ENCODE measurements around the gene TMEM175. TPM values are rescaled to one million over a fixed set of nuclear protein-coding genes. Genes with fewer than 3 reads are reported as not detected.
A peak's percentile ranks its signal among the peaks of the same experiment; 100 is the strongest.

Gene TMEM175
- total and polyA plus RNA-seq, 2 of the 13 experiments (the other 11 are each of a cell fraction or from before 2014, with no cell fraction given): 5.1 to 9.9 TPM

DNA sequence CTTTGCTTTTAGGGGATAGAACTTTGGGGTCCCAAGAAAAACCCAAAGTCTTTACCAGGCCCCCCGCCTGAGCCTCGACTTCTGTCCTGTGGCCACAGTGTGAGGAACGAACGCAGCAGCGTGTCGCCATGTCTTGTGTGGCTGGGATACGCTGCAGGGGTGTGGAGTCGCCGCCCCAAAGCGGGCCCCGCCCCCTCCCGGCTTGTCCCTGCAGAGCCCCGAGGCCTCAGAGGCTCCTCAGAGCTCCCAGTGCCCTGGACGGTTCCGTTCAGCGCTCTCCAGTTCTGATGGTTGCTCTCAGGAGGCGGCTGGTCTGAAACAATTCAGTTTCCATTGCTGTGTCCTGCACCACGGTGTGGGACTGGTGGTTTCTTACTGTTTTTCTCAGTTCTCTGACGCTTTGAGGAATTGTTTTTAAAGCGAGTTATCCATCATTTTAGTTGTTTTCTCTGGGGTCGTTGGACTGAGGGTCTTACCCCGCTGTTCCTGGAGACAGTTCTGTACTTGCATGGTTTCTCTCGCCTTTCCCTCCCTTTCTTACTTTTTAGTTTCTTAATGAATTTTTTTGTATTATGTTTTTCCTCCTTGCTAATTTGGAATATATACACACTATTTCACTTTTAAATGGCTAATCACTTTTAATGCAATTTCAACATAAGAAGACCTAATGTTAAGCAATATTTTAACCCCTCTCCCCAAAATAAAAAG is 53.0 kb downstream of the TMEM175 start (continued):
- TF ChIP-seq, protein P1, sequence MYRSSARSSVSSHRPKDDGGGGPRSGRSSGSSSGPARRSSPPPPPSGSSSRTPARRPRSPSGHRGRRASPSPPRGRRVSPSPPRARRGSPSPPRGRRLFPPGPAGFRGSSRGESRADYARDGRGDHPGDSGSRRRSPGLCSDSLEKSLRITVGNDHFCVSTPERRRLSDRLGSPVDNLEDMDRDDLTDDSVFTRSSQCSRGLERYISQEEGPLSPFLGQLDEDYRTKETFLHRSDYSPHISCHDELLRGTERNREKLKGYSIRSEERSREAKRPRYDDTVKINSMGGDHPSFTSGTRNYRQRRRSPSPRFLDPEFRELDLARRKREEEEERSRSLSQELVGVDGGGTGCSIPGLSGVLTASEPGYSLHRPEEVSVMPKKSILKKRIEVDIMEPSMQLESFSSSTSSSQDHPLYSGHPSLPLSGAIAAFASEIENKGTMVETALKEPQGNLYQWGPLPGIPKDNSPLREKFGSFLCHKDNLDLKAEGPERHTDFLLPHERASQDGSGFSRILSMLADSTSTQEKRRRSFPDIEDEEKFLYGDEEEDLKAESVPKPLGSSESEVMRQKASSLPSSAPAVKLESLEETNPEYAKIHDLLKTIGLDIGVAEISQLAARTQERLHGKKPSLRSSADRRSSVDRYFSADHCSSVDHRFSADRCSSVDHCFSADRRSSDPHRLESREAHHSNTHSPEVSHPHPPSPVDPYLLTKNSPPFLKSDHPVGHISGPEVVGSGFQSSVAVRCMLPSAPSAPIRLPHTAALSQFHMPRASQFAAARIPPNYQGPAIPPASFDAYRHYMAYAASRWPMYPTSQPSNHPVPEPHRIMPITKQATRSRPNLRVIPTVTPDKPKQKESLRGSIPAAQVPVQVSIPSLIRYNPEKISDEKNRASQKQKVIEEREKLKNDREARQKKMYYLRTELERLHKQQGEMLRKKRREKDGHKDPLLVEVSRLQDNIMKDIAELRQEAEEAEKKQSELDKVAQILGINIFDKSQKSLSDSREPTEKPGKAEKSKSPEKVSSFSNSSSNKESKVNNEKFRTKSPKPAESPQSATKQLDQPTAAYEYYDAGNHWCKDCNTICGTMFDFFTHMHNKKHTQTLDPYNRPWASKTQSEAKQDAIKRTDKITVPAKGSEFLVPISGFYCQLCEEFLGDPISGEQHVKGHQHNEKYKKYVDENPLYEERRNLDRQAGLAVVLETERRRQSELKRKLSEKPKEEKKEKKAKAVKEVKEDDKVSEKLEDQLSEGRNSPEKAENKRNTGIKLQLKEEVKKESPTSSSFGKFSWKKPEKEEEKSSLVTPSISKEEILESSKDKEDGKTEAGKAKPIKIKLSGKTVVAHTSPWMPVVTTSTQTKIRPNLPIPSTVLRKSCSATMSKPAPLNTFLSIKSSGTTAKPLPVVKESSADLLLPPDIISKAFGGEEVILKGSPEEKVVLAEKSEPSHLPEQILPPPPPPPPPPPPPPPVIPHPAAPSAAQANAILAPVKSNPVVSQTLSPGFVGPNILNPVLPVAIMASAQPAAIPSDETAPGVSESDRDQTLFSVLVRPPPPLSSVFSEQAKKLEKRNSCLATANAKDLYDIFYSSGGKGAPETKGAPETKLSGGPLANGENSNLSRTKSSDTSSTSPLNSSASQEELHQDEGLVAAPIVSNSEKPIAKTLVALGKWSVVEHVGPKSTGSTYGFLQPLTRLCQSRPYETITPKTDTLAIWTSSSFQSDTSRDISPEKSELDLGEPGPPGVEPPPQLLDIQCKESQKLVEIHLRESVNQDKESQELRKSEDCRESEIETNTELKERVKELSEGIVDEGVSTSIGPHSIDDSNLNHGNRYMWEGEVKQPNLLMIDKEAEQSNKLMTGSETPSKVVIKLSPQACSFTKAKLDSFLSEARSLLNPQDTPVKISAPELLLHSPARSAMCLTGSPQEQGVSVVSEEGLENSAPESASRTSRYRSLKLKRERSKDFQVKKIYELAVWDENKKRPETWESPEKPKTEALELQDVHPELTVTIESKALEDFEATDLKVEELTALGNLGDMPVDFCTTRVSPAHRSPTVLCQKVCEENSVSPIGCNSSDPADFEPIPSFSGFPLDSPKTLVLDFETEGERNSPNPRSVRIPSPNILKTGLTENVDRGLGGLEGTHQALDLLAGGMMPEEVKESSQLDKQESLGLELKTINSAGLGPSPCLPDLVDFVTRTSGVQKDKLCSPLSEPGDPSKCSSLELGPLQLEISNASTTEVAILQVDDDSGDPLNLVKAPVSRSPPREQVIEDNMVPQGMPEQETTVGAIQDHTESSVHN (CRISPR knock-in tag; IDR thresholded peaks at IDR 0.05): no peak
- TF ChIP-seq ZSCAN9 (CRISPR knock-in tag; IDR thresholded peaks at IDR 0.05; ENCODE audit: borderline replicate concordance) (0 out of 2 replicates have a peak, but pooled peaks have one; percentile 36), POLR2A (IDR thresholded peaks at IDR 0.05; ENCODE audit: insufficient read depth in 1 of 2, low read depth in 2 of 2, low read length in 2 of 2) (peak in 1 of 2 experiments; percentile 62; a peak in 2 of 4 replicates), ZNF3 (CRISPR knock-in tag; IDR thresholded peaks at IDR 0.05) (no peak), MED13 (CRISPR knock-in tag; IDR thresholded peaks at IDR 0.05) (no peak), SOX6 (IDR thresholded peaks at IDR 0.05) (no peak), SOX6 (CRISPR knock-in tag; IDR thresholded peaks at IDR 0.05) (peak; percentile 60), ZNF781 (CRISPR knock-in tag; IDR thresholded peaks at IDR 0.05; ENCODE audit: borderline replicate concordance, not compliant biosample characterization) (peak; percentile 24), SCMH1 (CRISPR knock-in tag; IDR thresholded peaks at IDR 0.05; ENCODE audit: borderline replicate concordance) (no peak), ZNF510 (CRISPR knock-in tag; IDR thresholded peaks at IDR 0.05; ENCODE audit: low read depth) (no peak), MEF2D (CRISPR knock-in tag; IDR thresholded peaks at IDR 0.05) (peak; percentile 35; the same call in 1 of the 2 replicates), ZNF737 (CRISPR knock-in tag; IDR thresholded peaks at IDR 0.05; ENCODE audit: borderline replicate concordance) (no peak), ZNF10 (CRISPR knock-in tag; IDR thresholded peaks at IDR 0.05; ENCODE audit: borderline replicate concordance, low read depth) (no peak)
- TF ChIP-seq, protein P2, sequence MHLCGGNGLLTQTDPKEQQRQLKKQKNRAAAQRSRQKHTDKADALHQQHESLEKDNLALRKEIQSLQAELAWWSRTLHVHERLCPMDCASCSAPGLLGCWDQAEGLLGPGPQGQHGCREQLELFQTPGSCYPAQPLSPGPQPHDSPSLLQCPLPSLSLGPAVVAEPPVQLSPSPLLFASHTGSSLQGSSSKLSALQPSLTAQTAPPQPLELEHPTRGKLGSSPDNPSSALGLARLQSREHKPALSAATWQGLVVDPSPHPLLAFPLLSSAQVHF (CRISPR knock-in tag; IDR thresholded peaks at IDR 0.05): no peak
- TF ChIP-seq, protein P3, sequence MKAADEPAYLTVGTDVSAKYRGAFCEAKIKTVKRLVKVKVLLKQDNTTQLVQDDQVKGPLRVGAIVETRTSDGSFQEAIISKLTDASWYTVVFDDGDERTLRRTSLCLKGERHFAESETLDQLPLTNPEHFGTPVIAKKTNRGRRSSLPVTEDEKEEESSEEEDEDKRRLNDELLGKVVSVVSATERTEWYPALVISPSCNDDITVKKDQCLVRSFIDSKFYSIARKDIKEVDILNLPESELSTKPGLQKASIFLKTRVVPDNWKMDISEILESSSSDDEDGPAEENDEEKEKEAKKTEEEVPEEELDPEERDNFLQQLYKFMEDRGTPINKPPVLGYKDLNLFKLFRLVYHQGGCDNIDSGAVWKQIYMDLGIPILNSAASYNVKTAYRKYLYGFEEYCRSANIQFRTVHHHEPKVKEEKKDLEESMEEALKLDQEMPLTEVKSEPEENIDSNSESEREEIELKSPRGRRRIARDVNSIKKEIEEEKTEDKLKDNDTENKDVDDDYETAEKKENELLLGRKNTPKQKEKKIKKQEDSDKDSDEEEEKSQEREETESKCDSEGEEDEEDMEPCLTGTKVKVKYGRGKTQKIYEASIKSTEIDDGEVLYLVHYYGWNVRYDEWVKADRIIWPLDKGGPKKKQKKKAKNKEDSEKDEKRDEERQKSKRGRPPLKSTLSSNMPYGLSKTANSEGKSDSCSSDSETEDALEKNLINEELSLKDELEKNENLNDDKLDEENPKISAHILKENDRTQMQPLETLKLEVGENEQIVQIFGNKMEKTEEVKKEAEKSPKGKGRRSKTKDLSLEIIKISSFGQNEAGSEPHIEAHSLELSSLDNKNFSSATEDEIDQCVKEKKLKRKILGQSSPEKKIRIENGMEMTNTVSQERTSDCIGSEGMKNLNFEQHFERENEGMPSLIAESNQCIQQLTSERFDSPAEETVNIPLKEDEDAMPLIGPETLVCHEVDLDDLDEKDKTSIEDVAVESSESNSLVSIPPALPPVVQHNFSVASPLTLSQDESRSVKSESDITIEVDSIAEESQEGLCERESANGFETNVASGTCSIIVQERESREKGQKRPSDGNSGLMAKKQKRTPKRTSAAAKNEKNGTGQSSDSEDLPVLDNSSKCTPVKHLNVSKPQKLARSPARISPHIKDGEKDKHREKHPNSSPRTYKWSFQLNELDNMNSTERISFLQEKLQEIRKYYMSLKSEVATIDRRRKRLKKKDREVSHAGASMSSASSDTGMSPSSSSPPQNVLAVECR (CRISPR knock-in tag; IDR thresholded peaks at IDR 0.05; ENCODE audit: borderline replicate concordance): peak; percentile 22; the same call in 1 of the 2 replicates

Measured in HepG2 (cell line).